Kidney epithelial cell (primary cell): Measurements from ENCODE around the gene M1AP. TPM values are rescaled to one million over a fixed set of nuclear protein-coding genes. Genes with fewer than 3 reads are reported as not detected.

Source experiments
- DNase-seq: peaks from one replicate; pipeline ENCODE4 v3.0.0-alpha.2; 2010; ENCODE audit warnings: low read depth
- H3K27me3 ChIP-seq: 2 replicates; pipeline ENCODE4 v1.6.0; 2011; ENCODE audit warnings: low read length; ENCODE audit not compliant: control insufficient read depth, insufficient read depth
- H3K36me3 ChIP-seq: 2 replicates; pipeline ENCODE4 v1.5.1; 2011; ENCODE audit warnings: low read length; ENCODE audit not compliant: control insufficient read depth, insufficient read depth
- H3K4me3 ChIP-seq: 2 replicates; pipeline ENCODE4 v1.5.1; 2011; ENCODE audit warnings: low read depth, mild to moderate bottlenecking, control low read depth, low read length
- total RNA-seq: library from RNA; depleted of rRNA; stranded (reverse); fragments of >200 nt; gene quantifications from 2 replicates; pipeline ENCODE4 v1.2.3, GENCODE V29; 2015
- TF ChIP-seq, protein P1 (sequence below): IDR thresholded peaks from 2 replicates; pipeline ENCODE4 v1.5.1; 2011; ENCODE audit warnings: mild to moderate bottlenecking, moderate library complexity, low read length, control low read depth, inconsistent platforms; ENCODE audit not compliant: insufficient read depth, poor library complexity, severe bottlenecking

Gene M1AP
- total RNA-seq, 1 donor from 2014 or later: 1.3 TPM

DNA sequence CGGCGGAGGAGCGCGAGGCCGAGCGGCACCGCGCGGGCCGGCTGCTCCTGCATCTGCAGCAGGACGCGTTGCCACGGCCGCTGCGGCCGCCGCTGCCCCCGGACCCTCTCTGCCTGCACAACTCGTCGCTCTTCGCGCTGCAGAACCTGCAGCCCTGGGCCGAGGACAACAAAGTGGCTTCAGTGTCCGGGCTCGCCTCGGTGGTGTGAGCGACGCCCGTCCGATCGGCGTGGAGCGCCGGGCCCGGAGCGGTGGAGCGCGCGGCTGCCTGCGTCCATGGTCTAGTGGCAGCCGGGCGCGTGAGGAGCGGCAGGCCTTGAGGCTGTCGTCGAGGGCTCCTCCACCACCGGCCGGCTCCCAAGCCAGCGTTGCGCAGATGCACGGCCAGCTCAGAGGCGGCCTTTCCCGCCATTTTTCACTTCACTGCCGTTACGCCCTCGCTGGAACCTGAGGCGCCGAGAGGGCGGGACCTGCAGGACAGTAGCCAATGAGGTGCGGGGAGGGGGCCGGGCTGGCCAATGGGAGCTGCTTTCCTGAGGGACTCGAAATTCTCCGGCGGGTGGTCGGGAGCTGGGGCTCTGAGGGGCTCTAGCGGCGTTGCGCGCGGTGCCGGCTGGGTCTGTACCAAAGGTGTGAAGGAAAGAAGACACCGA lies 132.0 kb downstream of the M1AP start:
- H3K4me3 ChIP-seq: peak overlapping the region; percentile 7

DNA sequence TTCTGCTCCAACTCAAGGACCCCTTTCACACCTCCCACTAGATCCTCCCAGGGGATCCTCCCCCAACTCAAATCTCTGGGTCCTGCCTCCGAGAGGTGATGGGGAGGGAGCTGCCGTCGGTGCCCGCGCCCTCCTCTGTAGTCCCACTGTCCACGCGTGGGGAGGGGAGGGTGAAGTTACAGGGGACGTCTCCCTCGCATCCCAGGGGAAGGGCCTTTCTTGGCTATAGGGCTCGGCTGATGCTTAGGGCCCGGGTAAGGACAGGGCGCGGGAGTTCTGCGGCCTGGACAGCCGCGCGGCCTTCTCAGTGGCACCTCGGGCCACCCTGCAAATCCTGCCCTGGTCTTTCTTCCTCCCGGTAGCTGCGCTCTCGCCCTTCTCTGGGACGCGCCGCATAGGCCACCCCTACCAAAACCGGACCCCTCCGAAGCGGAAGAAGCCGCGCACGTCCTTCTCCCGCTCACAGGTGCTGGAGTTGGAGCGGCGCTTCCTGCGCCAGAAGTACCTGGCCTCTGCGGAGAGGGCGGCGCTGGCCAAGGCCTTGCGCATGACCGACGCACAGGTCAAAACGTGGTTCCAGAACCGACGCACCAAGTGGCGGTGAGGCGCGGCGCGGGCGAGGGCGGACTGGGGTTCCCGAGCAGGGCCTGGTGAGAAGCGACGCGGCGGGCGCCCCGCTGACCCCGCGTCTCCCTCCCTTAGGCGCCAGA lies 132.7 kb downstream of the M1AP start:
- no peak overlapping the region for H3K4me3 ChIP-seq
- H3K27me3 ChIP-seq: peaks cover 71% of the 10 kb centered on the region
- no peak for DNase-seq
- H3K36me3 ChIP-seq: no peaks in the 10 kb centered on the region
- TF ChIP-seq, protein P1, sequence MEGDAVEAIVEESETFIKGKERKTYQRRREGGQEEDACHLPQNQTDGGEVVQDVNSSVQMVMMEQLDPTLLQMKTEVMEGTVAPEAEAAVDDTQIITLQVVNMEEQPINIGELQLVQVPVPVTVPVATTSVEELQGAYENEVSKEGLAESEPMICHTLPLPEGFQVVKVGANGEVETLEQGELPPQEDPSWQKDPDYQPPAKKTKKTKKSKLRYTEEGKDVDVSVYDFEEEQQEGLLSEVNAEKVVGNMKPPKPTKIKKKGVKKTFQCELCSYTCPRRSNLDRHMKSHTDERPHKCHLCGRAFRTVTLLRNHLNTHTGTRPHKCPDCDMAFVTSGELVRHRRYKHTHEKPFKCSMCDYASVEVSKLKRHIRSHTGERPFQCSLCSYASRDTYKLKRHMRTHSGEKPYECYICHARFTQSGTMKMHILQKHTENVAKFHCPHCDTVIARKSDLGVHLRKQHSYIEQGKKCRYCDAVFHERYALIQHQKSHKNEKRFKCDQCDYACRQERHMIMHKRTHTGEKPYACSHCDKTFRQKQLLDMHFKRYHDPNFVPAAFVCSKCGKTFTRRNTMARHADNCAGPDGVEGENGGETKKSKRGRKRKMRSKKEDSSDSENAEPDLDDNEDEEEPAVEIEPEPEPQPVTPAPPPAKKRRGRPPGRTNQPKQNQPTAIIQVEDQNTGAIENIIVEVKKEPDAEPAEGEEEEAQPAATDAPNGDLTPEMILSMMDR: no peak

More for the DNA sequence above, 132.0 kb downstream of the M1AP start:
- H3K27me3 ChIP-seq: peaks cover 69% of the 10 kb centered on the region
- TF ChIP-seq, protein P1: no peak
- H3K36me3 ChIP-seq: no peaks in the 10 kb centered on the region
- no peak for DNase-seq

DNA sequence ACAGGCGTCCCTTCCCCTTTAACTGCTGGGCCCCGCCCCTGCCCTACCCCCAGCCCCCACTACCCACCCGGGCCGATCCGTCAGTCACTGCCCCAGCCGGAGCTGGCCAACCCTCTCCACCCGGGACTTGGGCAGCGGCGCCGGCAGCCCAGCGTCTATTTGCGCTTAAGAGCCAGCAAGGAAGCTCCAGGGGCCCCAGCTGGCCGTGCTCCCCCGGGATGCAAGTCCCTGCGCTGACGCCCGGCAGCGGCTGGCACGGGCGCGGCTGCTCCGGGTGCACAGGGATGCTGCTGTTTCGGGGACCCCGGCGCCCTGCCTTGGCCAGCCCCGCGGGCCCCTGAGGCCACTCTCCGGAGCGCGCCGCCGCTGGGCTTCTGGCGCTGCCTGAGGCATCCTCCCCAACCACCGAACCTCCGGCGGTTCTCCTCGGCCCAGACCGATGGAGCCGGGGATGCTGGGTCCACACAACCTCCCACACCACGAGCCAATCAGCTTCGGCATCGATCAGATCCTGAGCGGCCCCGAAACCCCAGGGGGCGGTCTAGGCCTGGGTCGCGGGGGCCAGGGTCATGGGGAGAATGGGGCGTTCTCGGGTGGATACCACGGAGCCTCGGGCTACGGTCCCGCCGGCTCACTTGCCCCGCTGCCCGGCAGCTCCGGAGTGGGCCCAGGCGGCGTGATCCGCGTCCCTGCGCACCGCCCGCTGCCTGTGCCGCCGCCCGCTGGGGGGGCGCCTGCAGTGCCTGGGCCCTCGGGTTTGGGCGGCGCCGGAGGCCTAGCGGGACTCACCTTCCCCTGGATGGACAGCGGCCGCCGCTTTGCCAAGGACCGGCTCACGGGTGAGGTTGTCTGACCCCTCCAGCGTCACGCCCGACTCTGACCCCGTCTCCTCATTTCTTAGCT lies 133.5 kb downstream of the M1AP start, which contains the start of gene TLX2:
Gene TLX2, plus strand, starts transcription at position 83 of the 903 bp plus-strand sequence. Its CDS starts 357 bp downstream, at position 440.
- Histone ChIP-seq H3K27me3 (peaks cover 73% of the 10 kb centered on the region), H3K4me3 (no peak within 1 kb of the TSS), H3K36me3 (no peaks in the 10 kb centered on the region)
- TF ChIP-seq, protein P1: no peak
- DNase-seq: no peak

DNA sequence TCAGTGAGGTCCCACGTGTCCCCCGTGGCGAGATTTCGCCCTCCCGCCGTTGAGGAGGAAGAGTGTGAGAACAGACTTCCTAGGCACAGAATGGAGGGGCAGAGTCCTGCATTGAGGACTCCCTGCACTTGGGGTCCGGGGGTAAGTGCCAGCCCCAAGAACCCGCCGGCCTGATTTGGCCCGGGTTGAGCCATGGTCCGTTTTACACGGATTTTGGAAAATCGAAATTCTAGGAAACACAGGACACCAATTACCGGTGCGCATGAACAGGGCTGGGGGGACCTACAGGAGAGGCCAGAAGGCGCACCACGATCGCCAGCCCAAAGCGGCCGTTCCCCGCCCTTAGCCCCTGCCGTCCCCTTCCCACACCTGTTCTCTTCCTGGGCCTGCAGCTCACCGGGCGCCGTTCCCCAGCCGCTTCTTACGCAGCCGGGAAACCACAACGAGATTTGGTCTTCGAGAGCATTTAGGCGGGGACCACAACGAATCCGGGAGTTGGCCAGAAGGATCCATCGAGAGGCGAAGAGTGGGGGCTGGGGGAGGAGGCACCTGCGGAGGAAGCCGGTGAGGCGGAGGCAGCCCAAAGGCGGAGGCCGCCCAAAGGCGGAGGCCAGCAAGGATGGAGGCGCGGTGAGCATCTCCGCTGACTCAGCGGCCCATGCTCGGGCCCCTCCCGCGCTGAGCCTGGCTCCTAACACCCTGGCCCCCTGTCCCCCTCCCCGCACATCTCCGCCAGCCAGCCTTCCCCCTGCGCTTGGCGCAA lies 134.3 kb downstream of the M1AP start:
- H3K4me3 ChIP-seq: no peak overlapping the region
- DNase-seq: no peak
- TF ChIP-seq, protein P1: no peak
- H3K36me3 ChIP-seq: no peaks in the 10 kb centered on the region
- H3K27me3 ChIP-seq: peaks cover 73% of the 10 kb centered on the region
